Measurements from ENCODE around the gene ANKRD39. TPM values are rescaled to one million over a fixed set of nuclear protein-coding genes. Genes with fewer than 3 reads are reported as not detected.

ANKRD39 gene
- total RNA-seq, 1 experiment from 2014 or later: 19.3 TPM

GRCh38 chr2:96881349-96882195 lies 23.8 kb upstream of the ANKRD39 start:
- no peaks in the 10 kb centered on the region for H3K27me3 ChIP-seq (replicated peaks; ENCODE audit: control insufficient read depth, insufficient read depth, low read length)
- BruUV-seq (replicated peaks): no TSS peak
- POLR2A ChIA-PET: no interaction called here
- H3K9me3 ChIP-seq: no peaks in the 10 kb centered on the region
- H3K4me3 Mint-ChIP-seq (ENCODE audit: unreplicated experiment): no peak overlapping the region
- no peaks in the 10 kb centered on the region for H3K36me3 Mint-ChIP-seq (ENCODE audit: insufficient read depth, unreplicated experiment)
- intact Hi-C loops (cut with micrococcal nuclease; ENCODE audit: unreplicated experiment): no loop called here
- H3K4me3 ChIP-seq (ENCODE audit: low read depth, low read length): no peak overlapping the region
- peak overlapping the region; percentile 29 for H3K27ac Mint-ChIP-seq (ENCODE audit: unreplicated experiment)
- CTCF ChIA-PET: no interaction called here
- DNase-seq: peak in 1 of 2 experiments; percentile 61
- peaks cover 9% of the 10 kb centered on the region for H3K4me1 ChIP-seq
- H3K9me3 Mint-ChIP-seq (ENCODE audit: unreplicated experiment): no peaks in the 10 kb centered on the region
- H3K27me3 Mint-ChIP-seq (ENCODE audit: insufficient read depth, unreplicated experiment): no peaks in the 10 kb centered on the region
- H3K4me1 Mint-ChIP-seq (ENCODE audit: low read depth, unreplicated experiment): peaks cover 12% of the 10 kb centered on the region
- no peaks in the 10 kb centered on the region for H3K36me3 ChIP-seq (ENCODE audit: control insufficient read depth, insufficient read depth, low read length)
- TF ChIP-seq CTCF (IDR thresholded peaks at IDR 0.05; ENCODE audit: insufficient read depth in 1 of 2, low read depth in 1 of 2, low read length in 1 of 2, severe bottlenecking in 1 of 2, unreplicated experiment in 1 of 2): no peak

GRCh38 chr2:96880891-96881273 lies 23.1 kb upstream of the ANKRD39 start:
- Mint-ChIP-seq H3K27me3 (ENCODE audit: insufficient read depth, unreplicated experiment) (no peaks in the 10 kb centered on the region), H3K9me3 (ENCODE audit: unreplicated experiment) (no peaks in the 10 kb centered on the region), H3K27ac (ENCODE audit: unreplicated experiment) (peak overlapping the region; percentile 29), H3K4me3 (ENCODE audit: unreplicated experiment) (no peak overlapping the region), H3K4me1 (ENCODE audit: low read depth, unreplicated experiment) (peaks cover 7% of the 10 kb centered on the region), H3K36me3 (ENCODE audit: insufficient read depth, unreplicated experiment) (no peaks in the 10 kb centered on the region)
- H3K4me3 ChIP-seq (ENCODE audit: low read depth, low read length): no peak overlapping the region
- no peak for TF ChIP-seq CTCF (IDR thresholded peaks at IDR 0.05; ENCODE audit: insufficient read depth in 1 of 2, low read depth in 1 of 2, low read length in 1 of 2, severe bottlenecking in 1 of 2, unreplicated experiment in 1 of 2)
- ChIA-PET CTCF (interaction anchor here (1.0 to 2.0 kb wide), 3 partner anchors 12 to 232 kb away, joined by 3 to 12 read pairs (median 3); partner anchors contain the start of genes ANKRD36 and ANKRD39), POLR2A (no interaction called here)
- no peaks in the 10 kb centered on the region for H3K36me3 ChIP-seq (ENCODE audit: control insufficient read depth, insufficient read depth, low read length)
- peaks cover 3% of the 10 kb centered on the region; the same call in 1 of the 2 replicates for H3K4me1 ChIP-seq
- intact Hi-C loops (cut with micrococcal nuclease; ENCODE audit: unreplicated experiment): no loop called here
- no peaks in the 10 kb centered on the region for H3K27me3 ChIP-seq (replicated peaks; ENCODE audit: control insufficient read depth, insufficient read depth, low read length)
- H3K9me3 ChIP-seq: no peaks in the 10 kb centered on the region
- no peak for DNase-seq
- BruUV-seq (replicated peaks): no TSS peak

- H3K27ac Mint-ChIP-seq (ENCODE audit: unreplicated experiment): no peak overlapping the region
- POLR2A ChIA-PET: no interaction called here
These were observed 21.8 kb upstream of the ANKRD39 start for GRCh38 chr2:96879545-96880040.

More at GRCh38 chr2:96879545-96880040, 21.8 kb upstream of the ANKRD39 start:
- no TSS peak for BruUV-seq (replicated peaks)
- DNase-seq: no peak
- Histone ChIP-seq H3K9me3 (no peaks in the 10 kb centered on the region), H3K27me3 (replicated peaks; ENCODE audit: control insufficient read depth, insufficient read depth, low read length) (no peaks in the 10 kb centered on the region), H3K4me1 (peaks cover 3% of the 10 kb centered on the region; the same call in 1 of the 2 replicates), H3K4me3 (ENCODE audit: low read depth, low read length) (no peak overlapping the region), H3K36me3 (ENCODE audit: control insufficient read depth, insufficient read depth, low read length) (no peaks in the 10 kb centered on the region)
- no peak overlapping the region for H3K4me3 Mint-ChIP-seq (ENCODE audit: unreplicated experiment)
- intact Hi-C loops (cut with micrococcal nuclease; ENCODE audit: unreplicated experiment): no loop called here
- CTCF ChIA-PET: interaction anchor here (1.0 to 2.0 kb wide), 3 partner anchors 11 to 233 kb away, joined by 3 to 12 read pairs (median 3); partner anchors contain the start of genes ANKRD36 and ANKRD39
- no peaks in the 10 kb centered on the region for H3K27me3 Mint-ChIP-seq (ENCODE audit: insufficient read depth, unreplicated experiment)
- peaks cover 7% of the 10 kb centered on the region for H3K4me1 Mint-ChIP-seq (ENCODE audit: low read depth, unreplicated experiment)
- no peaks in the 10 kb centered on the region for H3K9me3 Mint-ChIP-seq (ENCODE audit: unreplicated experiment)
- no peaks in the 10 kb centered on the region for H3K36me3 Mint-ChIP-seq (ENCODE audit: insufficient read depth, unreplicated experiment)
- TF ChIP-seq CTCF (IDR thresholded peaks at IDR 0.05; ENCODE audit: insufficient read depth in 1 of 2, low read depth in 1 of 2, low read length in 1 of 2, severe bottlenecking in 1 of 2, unreplicated experiment in 1 of 2): no peak
